Mesodermal cell (in vitro differentiated cells): ENCODE results near the gene SLC25A26.
"Not testable (repeated sequence)": the region's sequence is repeated elsewhere in the genome, so short reads cannot be mapped to it uniquely, and the experiment has no call there.

Experiments used
- H3K27ac ChIP-seq: 2 replicates; pipeline ENCODE4 v1.7.0; 2013; ENCODE audit warnings: mild to moderate bottlenecking, low read depth, low read length, moderate library complexity; ENCODE audit not compliant: severe bottlenecking
- H3K36me3 ChIP-seq: 2 replicates; pipeline ENCODE4 v1.7.1; 2013; ENCODE audit warnings: mild to moderate bottlenecking, low read length, moderate library complexity; ENCODE audit not compliant: control insufficient read depth, insufficient read depth
- H3K4me1 ChIP-seq: one replicate; pipeline ENCODE4 v1.7.1; 2013; ENCODE audit warnings: mild to moderate bottlenecking, low read length; ENCODE audit not compliant: insufficient read depth, control insufficient read depth, poor library complexity, severe bottlenecking
- H3K4me3 ChIP-seq: 2 replicates; pipeline ENCODE4 v1.7.0; 2013; ENCODE audit warnings: low read length, control low read depth, mild to moderate bottlenecking; ENCODE audit not compliant: insufficient read depth, poor library complexity, severe bottlenecking; ENCODE audit errors: extremely low read depth
- H3K9me3 ChIP-seq: 2 replicates; pipeline ENCODE4 v1.7.1; 2013; ENCODE audit warnings: mild to moderate bottlenecking, low read length, moderate library complexity; ENCODE audit not compliant: control insufficient read depth
- WGBS, 2 experiments: methylation state at CpG; one replicate each; pipeline ENCODE4 v1.1.5; 2013; ENCODE audit warnings: missing lambda C conversion rate in 2 of 2; ENCODE audit not compliant: insufficient coverage in 2 of 2; 5-methylcytosine and 5-hydroxymethylcytosine counted together

The SLC25A26 gene

DNA sequence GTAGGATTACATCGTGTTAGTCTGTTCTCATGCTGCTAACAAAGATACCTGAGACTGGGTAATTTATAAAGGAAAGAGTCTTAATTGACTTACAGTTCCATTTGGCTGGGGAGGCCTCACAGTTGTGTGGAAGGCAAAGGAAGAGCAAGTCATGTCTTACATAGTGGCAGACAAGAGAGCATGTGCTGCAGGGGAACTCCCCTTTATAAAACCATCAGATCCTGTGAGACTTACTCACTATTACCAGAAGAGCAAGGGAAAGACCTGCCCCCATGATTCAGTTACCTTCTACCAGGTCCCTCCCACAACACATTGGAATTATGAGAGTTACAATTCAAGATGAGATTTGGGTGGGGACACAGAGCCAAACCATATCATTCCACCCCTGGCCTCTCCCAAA, 3.4 kb downstream of the SLC25A26 start:
- Histone ChIP-seq H3K4me3 (no peak overlapping the region), H3K9me3 (no peaks in the 10 kb centered on the region), H3K4me1 (no peaks in the 10 kb centered on the region), H3K36me3 (peaks cover 4% of the 10 kb centered on the region), H3K27ac (no peak overlapping the region)
- 100% methylated on average over 1 of the region's 1 CpG; no CpG with 5 or more reads in 1 of the 2 experiments for WGBS, 2 experiments

DNA sequence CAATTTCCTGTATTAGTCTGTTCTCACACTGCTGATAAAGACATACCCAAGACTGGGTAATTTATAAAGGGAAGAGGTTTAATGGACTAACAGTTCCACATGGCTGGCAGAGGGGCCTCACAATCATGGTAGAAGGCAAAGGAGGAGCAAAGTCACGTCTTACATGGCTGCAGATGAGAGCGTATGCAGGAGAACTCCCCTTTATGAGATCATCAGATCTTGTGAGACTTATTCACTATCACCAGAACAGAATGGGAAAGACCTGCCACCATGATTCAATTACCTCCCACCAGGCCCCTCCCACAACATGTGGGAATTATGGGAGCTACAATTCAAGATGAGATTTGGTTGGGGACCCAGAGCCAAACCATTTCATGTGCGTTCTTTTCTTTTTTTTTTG, 5.3 kb downstream of the SLC25A26 start:
- not testable (repeated sequence) for H3K36me3 ChIP-seq, H3K4me1 ChIP-seq, H3K27ac ChIP-seq, H3K4me3 ChIP-seq, H3K9me3 ChIP-seq
- 100% methylated on average over 1 of the region's 3 CpGs; no CpG with 5 or more reads in 1 of the 2 experiments for WGBS, 2 experiments

DNA sequence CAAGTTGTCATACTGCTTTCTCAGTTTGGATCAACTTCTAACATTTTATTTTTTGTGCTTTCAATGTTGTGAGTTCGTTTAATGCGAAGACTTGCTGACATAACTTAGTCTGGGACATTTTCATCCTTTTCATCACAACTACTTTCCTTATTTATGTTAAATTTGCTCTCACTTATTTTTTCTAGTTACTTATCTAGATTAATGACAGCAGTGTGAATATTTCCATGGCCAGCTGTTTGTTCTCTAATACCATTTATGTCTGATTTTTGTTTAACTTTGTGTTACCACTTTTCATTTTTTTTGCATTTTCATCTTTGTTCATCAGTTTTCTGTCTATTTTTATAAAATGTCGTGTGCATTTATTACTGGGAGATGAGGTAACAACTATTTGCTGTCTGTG, 6.2 kb downstream of the SLC25A26 start:
- H3K36me3 ChIP-seq = peaks cover 4% of the 10 kb centered on the region
- H3K4me1 ChIP-seq = no peaks in the 10 kb centered on the region
- H3K9me3 ChIP-seq = no peaks in the 10 kb centered on the region
- WGBS, 2 experiments = no CpG with 5 or more reads among the region's 3 CpGs
- H3K4me3 ChIP-seq = no peak overlapping the region
- H3K27ac ChIP-seq = no peak overlapping the region

DNA sequence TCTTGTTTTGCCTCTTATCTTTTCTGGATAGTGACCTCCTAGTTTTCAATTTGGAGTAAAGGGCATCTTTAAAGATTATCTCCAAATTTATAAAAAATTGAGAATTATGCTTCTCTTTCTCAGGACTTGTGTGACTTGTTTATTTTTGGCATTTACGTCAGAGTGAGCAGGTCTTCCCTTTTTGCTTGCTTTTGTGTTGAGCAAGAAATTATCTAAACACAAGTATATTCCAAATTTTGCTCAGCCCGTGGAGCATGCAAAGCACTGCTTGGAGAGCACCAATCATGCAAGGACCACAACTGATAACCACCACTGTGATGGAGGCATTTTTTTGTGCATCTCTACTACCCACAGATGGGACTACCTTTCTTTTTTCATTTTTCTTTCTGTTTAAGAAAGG, 7.1 kb downstream of the SLC25A26 start:
- Histone ChIP-seq H3K27ac (no peak overlapping the region), H3K9me3 (no peaks in the 10 kb centered on the region)
- WGBS, 2 experiments = no CpG with 5 or more reads among the region's 2 CpGs

DNA sequence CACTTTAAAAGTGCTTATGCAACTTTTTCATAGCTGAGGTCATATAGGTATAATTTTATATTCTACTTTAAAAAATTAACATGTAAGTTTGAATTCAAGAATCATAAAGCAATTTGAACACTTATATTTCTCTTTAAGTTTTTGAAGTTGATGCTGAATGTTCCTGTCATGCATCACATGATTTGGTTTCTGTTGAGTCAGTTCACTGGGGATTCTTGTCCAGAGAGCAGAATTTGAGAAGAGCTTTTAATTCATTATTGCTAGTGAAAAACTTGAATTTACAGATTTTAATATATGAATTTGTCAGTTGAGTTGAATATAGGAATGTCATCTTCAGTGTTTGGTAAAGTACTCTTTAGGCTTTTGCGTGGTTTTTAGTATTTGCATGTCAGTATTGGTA, 7.9 kb downstream of the SLC25A26 start:
- 100% methylated on average over 1 of the region's 1 CpG; no CpG with 5 or more reads in 1 of the 2 experiments for WGBS, 2 experiments

More for the DNA sequence above, 7.1 kb downstream of the SLC25A26 start:
- no peak overlapping the region for H3K4me3 ChIP-seq
- no peaks in the 10 kb centered on the region for H3K4me1 ChIP-seq
- peaks cover 3% of the 10 kb centered on the region for H3K36me3 ChIP-seq

DNA sequence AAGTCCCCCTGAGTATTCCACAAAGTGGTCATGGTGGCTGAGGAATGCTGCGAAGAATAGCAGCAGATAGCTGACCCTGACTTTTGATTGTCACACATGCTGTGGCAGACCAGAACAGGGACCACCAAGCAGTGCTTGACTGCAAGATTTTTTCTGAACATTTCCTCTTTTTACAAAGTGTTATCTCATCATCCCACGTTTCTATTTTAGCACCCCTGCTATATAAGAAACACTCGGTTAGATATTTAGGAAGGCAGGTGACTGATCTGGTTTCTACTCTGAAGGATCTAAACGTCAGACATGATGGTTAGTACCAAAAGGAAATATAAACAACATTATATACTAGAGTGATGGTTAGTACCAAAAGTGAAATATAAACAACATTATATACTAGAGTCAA, 9.1 kb downstream of the SLC25A26 start:
- WGBS, 2 experiments = 89 to 100% methylated on average over 1 of the region's 4 CpGs
- Histone ChIP-seq H3K9me3 (no peaks in the 10 kb centered on the region), H3K36me3 (no peaks in the 10 kb centered on the region), H3K4me3 (no peak overlapping the region), H3K4me1 (no peaks in the 10 kb centered on the region), H3K27ac (no peak overlapping the region)

More for the DNA sequence above, 7.9 kb downstream of the SLC25A26 start:
- Histone ChIP-seq H3K4me1 (no peaks in the 10 kb centered on the region), H3K27ac (no peak overlapping the region), H3K4me3 (no peak overlapping the region), H3K9me3 (no peaks in the 10 kb centered on the region), H3K36me3 (no peaks in the 10 kb centered on the region)

DNA sequence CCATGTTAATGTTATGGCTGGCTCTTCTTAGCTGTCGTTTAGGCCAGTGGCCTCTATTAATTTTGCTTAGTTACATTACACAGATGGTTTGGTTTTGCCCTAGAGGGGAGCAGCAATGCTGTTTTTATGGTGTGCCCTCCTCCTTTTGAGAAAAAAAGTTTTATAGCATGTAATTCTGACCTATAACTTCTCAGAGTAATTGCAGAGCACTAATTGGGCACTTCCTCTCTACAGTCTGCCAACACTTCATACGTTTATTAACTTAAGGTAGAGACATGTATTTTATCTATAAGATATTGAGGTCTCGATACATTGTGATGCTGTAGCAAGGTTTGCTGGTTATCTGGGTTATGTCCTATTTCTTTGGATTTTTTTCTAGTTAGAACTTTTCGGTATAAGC, 12.2 kb downstream of the SLC25A26 start:
- no CpG with 5 or more reads among the region's 4 CpGs for WGBS, 2 experiments
- Histone ChIP-seq H3K4me3 (no peak overlapping the region), H3K4me1 (no peaks in the 10 kb centered on the region), H3K9me3 (no peaks in the 10 kb centered on the region), H3K27ac (no peak overlapping the region), H3K36me3 (no peaks in the 10 kb centered on the region)

DNA sequence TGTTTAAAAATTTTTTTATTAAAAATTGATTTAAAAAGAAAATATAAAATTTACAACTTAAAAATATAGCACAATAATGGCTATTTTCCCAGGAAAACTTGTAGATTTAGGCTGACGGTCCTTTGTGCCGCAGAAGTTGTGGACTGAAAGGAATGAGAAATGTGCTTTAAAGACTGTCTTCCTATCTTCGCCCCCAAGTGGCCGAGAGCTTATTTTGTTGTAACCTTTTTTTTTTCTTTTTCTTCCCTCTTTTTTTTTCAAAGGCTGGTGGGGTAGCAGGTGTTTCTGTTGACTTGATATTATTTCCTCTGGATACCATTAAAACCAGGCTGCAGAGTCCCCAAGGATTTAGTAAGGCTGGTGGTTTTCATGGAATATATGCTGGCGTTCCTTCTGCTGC, 15.5 kb downstream of the SLC25A26 start:
- Histone ChIP-seq H3K27ac (no peak overlapping the region), H3K9me3 (peaks cover 15% of the 10 kb centered on the region), H3K4me3 (no peak overlapping the region), H3K36me3 (peaks cover 12% of the 10 kb centered on the region), H3K4me1 (no peaks in the 10 kb centered on the region)
- 100% methylated on average over 2 of the region's 5 CpGs; no CpG with 5 or more reads in 1 of the 2 experiments for WGBS, 2 experiments

DNA sequence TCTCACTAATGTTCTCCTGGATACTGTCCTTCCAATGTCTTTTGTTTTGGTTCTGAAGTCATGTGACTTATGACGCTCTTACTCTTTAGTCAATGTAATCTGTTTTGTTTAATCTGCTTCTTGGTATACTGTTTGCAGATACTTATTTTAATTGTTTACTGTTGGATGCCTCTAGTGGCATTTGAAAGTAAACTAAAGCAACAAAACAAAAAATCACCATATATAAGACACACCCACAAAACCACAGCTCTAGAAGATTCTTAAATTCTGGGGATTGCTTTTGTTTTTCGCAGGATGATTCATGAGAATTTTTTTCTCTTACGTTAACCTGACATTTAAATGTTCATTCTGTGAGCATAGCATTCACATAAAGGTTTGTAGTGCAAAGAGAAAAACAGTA, 16.8 kb downstream of the SLC25A26 start:
- Histone ChIP-seq H3K4me1 (no peaks in the 10 kb centered on the region), H3K36me3 (peaks cover 12% of the 10 kb centered on the region), H3K4me3 (no peak overlapping the region), H3K27ac (no peak overlapping the region), H3K9me3 (peaks cover 15% of the 10 kb centered on the region)
- no CpG with 5 or more reads among the region's 3 CpGs for WGBS, 2 experiments

DNA sequence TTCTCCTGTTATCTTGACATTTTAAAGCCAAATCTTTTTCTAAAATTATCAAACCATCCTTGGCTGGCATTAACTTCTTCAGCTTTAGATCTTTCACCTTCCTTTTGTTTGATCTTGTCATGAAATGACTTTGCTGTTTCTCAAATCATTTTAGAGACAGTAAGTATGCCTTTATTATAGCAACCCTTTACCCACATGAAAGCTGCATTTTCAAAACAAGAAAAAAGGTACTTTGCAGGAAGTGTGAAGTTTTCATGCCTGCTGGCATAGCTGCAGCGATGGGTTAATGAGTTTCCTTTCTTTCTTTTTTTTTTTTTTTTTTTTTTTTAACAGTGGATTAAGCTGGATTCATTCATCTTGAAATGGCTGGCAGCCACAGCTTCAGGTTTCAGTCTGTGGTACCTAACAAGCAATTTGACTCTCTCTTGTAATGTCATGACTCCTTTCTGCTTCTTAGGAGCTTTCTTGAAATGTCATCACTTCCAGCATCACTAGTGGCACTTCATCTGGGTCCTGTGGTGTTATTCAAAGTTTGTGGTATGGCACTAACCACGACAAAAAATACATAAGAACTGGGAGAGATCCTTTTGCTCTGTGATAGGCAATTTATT, 18.8 kb downstream of the SLC25A26 start:
- no peaks in the 10 kb centered on the region for H3K4me1 ChIP-seq
- no peak overlapping the region for H3K27ac ChIP-seq
- H3K9me3 ChIP-seq = peaks cover 15% of the 10 kb centered on the region
- peaks cover 25% of the 10 kb centered on the region for H3K36me3 ChIP-seq
- no peak overlapping the region for H3K4me3 ChIP-seq
- 96% methylated on average over 2 of the region's 2 CpGs; no CpG with 5 or more reads in 1 of the 2 experiments for WGBS, 2 experiments

DNA sequence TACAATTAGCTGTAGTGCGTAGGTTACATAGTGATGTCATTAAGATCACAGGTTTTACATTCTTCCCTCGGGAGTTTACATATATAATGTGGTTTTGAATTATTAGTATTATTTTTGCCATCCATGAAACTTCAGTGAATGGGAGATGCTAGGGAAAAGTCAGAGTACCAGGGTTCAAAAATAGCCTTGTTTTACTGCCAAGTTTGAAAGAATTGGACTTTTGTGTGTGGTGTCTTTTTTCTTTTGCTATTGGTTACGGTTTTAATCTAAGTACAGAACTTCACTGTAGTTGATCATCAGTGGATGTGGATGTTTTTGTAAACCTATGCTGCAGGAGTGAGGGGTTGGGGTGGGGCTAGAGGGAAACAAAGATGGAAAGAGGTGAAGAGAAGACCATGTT, 20.7 kb downstream of the SLC25A26 start:
- Histone ChIP-seq H3K27ac (no peak overlapping the region), H3K9me3 (peaks cover 15% of the 10 kb centered on the region), H3K4me1 (no peaks in the 10 kb centered on the region), H3K36me3 (peaks cover 30% of the 10 kb centered on the region), H3K4me3 (no peak overlapping the region)
- 89 to 100% methylated on average over 1 to 3 of the region's 3 CpGs for WGBS, 2 experiments
